Measurements from ENCODE around the gene ENOX2. TPM values are rescaled to one million over a fixed set of nuclear protein-coding genes. Genes with fewer than 3 reads are reported as not detected.

ENOX2 gene
- total and polyA plus RNA-seq, 2 donors (not counting 1 experiment from before 2014, with no cell fraction given), result 5.1 to 18.8 TPM

DNA sequence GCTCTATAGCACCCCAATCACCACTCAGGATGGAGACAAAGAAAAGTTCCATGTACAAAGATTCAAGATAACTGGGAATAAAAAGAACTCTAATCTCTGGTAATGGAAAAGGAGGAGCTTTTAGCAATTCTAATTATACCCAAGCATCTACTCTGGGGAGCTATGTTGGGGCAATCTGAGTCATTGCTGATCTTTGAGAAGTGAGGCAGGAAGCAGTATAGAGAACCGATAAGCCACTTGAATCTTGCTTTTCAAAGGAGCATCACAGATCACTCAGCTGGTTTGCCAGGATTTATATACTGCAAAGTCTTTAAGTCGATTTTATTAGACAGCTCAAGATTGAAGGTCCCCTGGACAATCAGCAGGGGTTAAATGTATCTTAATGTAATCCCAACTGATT, 220.0 kb downstream of the ENOX2 start:
- no peaks in the 10 kb centered on the region for H3K9me3 ChIP-seq (ENCODE audit: control extremely low read depth in 1 of 3, control insufficient read depth in 2 of 3, insufficient read depth in 1 of 3, low read length in 2 of 3)
- DNase-seq (no peak), ATAC-seq (ENCODE audit: low read depth) (no peak)
- Mint-ChIP-seq H3K27me3 (no peaks in the 10 kb centered on the region), H3K4me1 (no peaks in the 10 kb centered on the region), H3K4me3 (no peak overlapping the region), H3K9me3 (ENCODE audit: insufficient read depth) (no peaks in the 10 kb centered on the region), H3K27ac (no peak overlapping the region)
- H3K4me1 ChIP-seq (ENCODE audit: control insufficient read depth in 2 of 2, insufficient read depth in 2 of 2, low read length in 2 of 2), result no peaks in the 10 kb centered on the region
- no peak for TF ChIP-seq EZH2 (IDR thresholded peaks at IDR 0.05; ENCODE audit: borderline replicate concordance, insufficient read depth, low read depth, low read length, poor library complexity, severe bottlenecking)
- TF ChIP-seq, protein P1, sequence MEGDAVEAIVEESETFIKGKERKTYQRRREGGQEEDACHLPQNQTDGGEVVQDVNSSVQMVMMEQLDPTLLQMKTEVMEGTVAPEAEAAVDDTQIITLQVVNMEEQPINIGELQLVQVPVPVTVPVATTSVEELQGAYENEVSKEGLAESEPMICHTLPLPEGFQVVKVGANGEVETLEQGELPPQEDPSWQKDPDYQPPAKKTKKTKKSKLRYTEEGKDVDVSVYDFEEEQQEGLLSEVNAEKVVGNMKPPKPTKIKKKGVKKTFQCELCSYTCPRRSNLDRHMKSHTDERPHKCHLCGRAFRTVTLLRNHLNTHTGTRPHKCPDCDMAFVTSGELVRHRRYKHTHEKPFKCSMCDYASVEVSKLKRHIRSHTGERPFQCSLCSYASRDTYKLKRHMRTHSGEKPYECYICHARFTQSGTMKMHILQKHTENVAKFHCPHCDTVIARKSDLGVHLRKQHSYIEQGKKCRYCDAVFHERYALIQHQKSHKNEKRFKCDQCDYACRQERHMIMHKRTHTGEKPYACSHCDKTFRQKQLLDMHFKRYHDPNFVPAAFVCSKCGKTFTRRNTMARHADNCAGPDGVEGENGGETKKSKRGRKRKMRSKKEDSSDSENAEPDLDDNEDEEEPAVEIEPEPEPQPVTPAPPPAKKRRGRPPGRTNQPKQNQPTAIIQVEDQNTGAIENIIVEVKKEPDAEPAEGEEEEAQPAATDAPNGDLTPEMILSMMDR (IDR thresholded peaks at IDR 0.05), result no peak
- intact Hi-C loops (cut with micrococcal nuclease), result no loop called here
- no peak overlapping the region for H3K4me3 ChIP-seq (ENCODE audit: control extremely low read depth in 1 of 5, extremely low read depth in 1 of 5, insufficient read depth in 1 of 5, low read depth in 2 of 5, low read length in 4 of 5)
- peaks cover 0 to 2% of the 10 kb centered on the region in 2 experiments for H3K36me3 ChIP-seq (replicated peaks in 1 of 2; ENCODE audit: control extremely low read depth in 1 of 2, control insufficient read depth in 1 of 2, extremely low read depth in 1 of 2, insufficient read depth in 2 of 2, low read length in 1 of 2)
- no peaks in the 10 kb centered on the region for H3K27me3 ChIP-seq (replicated peaks in 1 of 4; ENCODE audit: control extremely low read depth in 1 of 4, control insufficient read depth in 3 of 4, insufficient read depth in 4 of 4, low read length in 3 of 4)
- CTCF ChIA-PET, result no interaction called here
- no peak overlapping the region for H3K9ac ChIP-seq (ENCODE audit: low read length)
- H4K20me1 ChIP-seq (ENCODE audit: control insufficient read depth, insufficient read depth, low read length, poor library complexity, severe bottlenecking), result no peaks in the 10 kb centered on the region
- WGBS (ENCODE audit: insufficient coverage), result no CpG with 5 or more reads among the region's 2 CpGs
- no peak overlapping the region for H3K27ac ChIP-seq (ENCODE audit: low read length in 2 of 2)
- POLR2A ChIA-PET, result no interaction called here
- H3K4me2 ChIP-seq (replicated peaks; ENCODE audit: low read depth, low read length, poor library complexity, severe bottlenecking), result no peak overlapping the region
- H3K79me2 ChIP-seq (ENCODE audit: control insufficient read depth, insufficient read depth, low read length), result no peaks in the 10 kb centered on the region
- no peak overlapping the region for H2AFZ ChIP-seq (ENCODE audit: insufficient read depth, low read depth, low read length, poor library complexity, severe bottlenecking)

GRCh38 chrX:130680164-130681035, 222.6 kb downstream of the ENOX2 start:
- intact Hi-C loops (cut with micrococcal nuclease), result no loop called here
- Mint-ChIP-seq H3K27me3 (no peaks in the 10 kb centered on the region), H3K4me3 (no peak overlapping the region), H3K9me3 (ENCODE audit: insufficient read depth) (peaks cover under 1% of the 10 kb centered on the region), H3K4me1 (no peaks in the 10 kb centered on the region), H3K27ac (no peak overlapping the region)
- no peak for TF ChIP-seq EZH2 (IDR thresholded peaks at IDR 0.05; ENCODE audit: borderline replicate concordance, insufficient read depth, low read depth, low read length, poor library complexity, severe bottlenecking)
- TF ChIP-seq, protein P1 (IDR thresholded peaks at IDR 0.05), result no peak
- ChIA-PET CTCF (no interaction called here), POLR2A (no interaction called here)
- Histone ChIP-seq H3K27me3 (replicated peaks in 1 of 4; ENCODE audit: control extremely low read depth in 1 of 4, control insufficient read depth in 3 of 4, insufficient read depth in 4 of 4, low read length in 3 of 4) (no peaks in the 10 kb centered on the region), H2AFZ (ENCODE audit: insufficient read depth, low read depth, low read length, poor library complexity, severe bottlenecking) (no peak overlapping the region), H3K4me2 (replicated peaks; ENCODE audit: low read depth, low read length, poor library complexity, severe bottlenecking) (no peak overlapping the region), H4K20me1 (ENCODE audit: control insufficient read depth, insufficient read depth, low read length, poor library complexity, severe bottlenecking) (no peaks in the 10 kb centered on the region), H3K9me3 (ENCODE audit: control extremely low read depth in 1 of 3, control insufficient read depth in 2 of 3, insufficient read depth in 1 of 3, low read length in 2 of 3) (no peaks in the 10 kb centered on the region), H3K27ac (ENCODE audit: low read length in 2 of 2) (no peak overlapping the region), H3K79me2 (ENCODE audit: control insufficient read depth, insufficient read depth, low read length) (no peaks in the 10 kb centered on the region), H3K4me3 (ENCODE audit: control extremely low read depth in 1 of 5, extremely low read depth in 1 of 5, insufficient read depth in 1 of 5, low read depth in 2 of 5, low read length in 4 of 5) (no peak overlapping the region), H3K36me3 (replicated peaks in 1 of 2; ENCODE audit: control extremely low read depth in 1 of 2, control insufficient read depth in 1 of 2, extremely low read depth in 1 of 2, insufficient read depth in 2 of 2, low read length in 1 of 2) (no peaks in the 10 kb centered on the region), H3K9ac (ENCODE audit: low read length) (no peak overlapping the region), H3K4me1 (ENCODE audit: control insufficient read depth in 2 of 2, insufficient read depth in 2 of 2, low read length in 2 of 2) (no peaks in the 10 kb centered on the region)
- no CpG with 5 or more reads among the region's 2 CpGs for WGBS (ENCODE audit: insufficient coverage)
- ATAC-seq (ENCODE audit: low read depth), result no peak
- no peak for DNase-seq
